ENCODE results near the gene NRP2.

Gene NRP2

DNA sequence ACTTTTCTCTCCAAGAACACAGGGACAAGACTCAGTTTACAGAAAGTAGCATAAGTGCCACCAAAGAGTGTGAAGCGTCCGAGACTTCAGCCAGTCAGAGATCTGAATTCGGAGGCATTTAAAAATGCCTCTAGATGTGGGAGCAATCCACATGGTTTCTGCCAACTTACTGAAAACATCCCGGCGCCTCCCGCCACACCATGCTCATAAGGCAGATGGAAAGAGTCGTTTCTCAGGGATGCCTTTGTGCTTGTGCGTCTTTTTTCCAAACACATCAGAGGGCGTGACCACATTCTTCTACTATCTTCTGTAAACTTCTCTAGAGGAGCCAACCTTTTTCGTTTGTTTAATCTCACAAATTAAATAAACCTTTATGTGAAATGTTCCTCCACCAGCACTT lies 88.7 kb downstream of the NRP2 start:
- in situ Hi-C loops (cut with MboI; ENCODE audit: low sequenced_read_pairs): no loop called here

DNA sequence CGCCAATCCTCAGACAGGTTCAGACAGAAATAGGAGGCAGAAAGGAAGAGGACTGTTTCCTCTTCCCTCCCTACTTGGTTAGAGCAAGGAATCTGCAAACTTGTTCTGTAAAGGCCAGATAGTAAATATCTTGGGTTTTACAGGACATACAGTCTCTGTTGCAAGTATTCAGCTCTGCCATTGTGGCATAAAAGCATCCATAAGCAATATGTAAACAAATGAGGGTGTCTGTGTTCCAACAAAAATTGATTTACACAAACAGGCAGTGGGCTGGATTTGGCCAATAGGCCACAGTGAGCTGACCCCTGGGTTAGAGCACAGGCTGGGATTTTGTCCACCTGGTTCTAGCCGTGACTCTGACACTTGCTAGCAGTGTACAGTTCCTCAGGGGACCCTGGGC lies 89.4 kb downstream of the NRP2 start:
- in situ Hi-C loops (cut with MboI; ENCODE audit: low sequenced_read_pairs): no loop called here

DNA sequence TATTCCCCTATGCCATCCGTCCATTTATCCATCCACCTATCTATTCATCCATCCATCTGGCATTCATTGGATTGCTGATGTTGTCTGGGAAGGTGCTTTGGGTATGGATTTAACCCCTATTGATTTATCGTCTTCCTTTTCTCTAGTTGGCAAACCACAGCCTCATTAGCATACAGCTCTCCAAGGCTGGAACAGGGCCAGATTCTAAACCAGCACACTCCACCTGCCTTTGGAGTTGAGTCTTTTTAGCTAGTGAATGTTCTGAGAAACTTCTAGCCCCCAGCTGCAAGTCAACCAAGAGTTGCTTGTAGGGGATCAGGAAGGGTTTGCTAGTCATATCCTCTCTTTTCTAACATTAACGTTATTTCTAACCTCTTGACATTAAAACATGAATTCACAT lies 90.7 kb downstream of the NRP2 start:
- in situ Hi-C loops (cut with MboI; ENCODE audit: low sequenced_read_pairs): no loop called here

- in situ Hi-C loops (cut with MboI; ENCODE audit: low sequenced_read_pairs): no loop called here
These were observed 91.7 kb downstream of the NRP2 start for GRCh38 chr2:205773989-205774388.

- in situ Hi-C loops (cut with MboI; ENCODE audit: low sequenced_read_pairs): no loop called here
These were observed 93.0 kb downstream of the NRP2 start for GRCh38 chr2:205775097-205775877.

- in situ Hi-C loops (cut with MboI; ENCODE audit: low sequenced_read_pairs): no loop called here
These were observed 93.8 kb downstream of the NRP2 start for GRCh38 chr2:205776139-205776538.

DNA sequence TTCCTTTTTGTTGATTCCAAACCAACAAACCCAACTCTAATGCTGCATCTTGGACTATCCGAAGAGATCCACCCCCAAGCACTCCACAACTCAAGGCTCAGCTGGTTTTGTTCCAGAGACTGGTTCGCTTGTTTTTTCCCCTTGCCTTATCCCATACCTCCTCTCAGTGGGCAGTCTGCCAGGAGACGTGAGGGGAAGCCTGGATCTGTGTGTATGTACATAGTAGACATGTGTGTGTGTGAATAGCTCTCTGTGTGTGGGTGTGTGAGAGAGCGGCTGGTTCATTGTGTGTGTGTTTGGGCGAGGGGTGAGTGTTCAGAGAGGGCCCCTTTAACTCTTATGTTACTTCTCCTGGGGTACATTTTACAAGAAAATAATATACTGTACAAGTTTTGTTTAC lies 94.4 kb downstream of the NRP2 start:
- in situ Hi-C loops (cut with MboI; ENCODE audit: low sequenced_read_pairs): no loop called here

DNA sequence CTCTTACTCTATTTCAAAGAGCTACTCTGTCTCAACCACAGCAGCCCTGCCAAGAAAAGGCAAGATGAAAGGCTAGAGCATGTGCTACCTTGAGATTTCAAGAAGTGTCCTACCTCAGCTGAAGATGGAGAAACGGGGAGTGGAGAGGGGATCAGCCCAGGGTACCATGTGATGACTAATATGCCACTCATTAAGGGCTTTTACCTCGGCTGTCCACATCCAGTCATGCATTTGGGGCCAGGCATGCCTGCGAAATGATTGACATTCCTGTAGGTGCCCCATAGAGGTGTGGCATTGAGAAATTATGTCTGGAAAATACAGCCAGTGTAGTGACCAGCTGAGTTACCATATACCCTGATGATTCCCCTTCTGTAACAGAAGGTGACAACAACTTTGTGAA lies 96.1 kb downstream of the NRP2 start:
- in situ Hi-C loops (cut with MboI; ENCODE audit: low sequenced_read_pairs): no loop called here

DNA sequence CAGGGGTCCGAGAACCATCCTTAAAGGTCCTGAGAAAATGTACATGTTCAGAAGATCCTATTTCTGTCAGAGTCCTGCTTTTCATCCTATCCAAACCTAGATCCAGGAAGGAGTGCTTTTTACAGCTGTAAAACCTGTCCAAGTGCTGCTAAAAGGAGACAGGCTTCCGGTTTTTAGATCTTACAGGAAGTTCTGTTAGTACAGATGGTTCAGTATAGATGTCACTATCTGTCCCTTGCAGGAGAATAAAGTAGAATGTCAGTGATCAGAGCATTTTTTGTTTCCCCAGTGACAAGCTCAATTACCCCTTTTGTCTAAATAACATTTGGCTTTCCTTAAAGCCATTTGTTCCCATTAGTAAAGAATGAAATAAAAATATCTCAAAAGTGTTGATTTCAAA lies 98.3 kb downstream of the NRP2 start:
- in situ Hi-C loops (cut with MboI; ENCODE audit: low sequenced_read_pairs): no loop called here

GRCh38 chr2:205781244-205781931 lies 99.1 kb downstream of the NRP2 start:
- in situ Hi-C loops (cut with MboI; ENCODE audit: low sequenced_read_pairs): no loop called here

- in situ Hi-C loops (cut with MboI; ENCODE audit: low sequenced_read_pairs): no loop called here
These were observed 100.6 kb downstream of the NRP2 start for GRCh38 chr2:205782941-205783340.

GRCh38 chr2:205783872-205784499 lies 101.7 kb downstream of the NRP2 start:
- in situ Hi-C loops (cut with MboI; ENCODE audit: low sequenced_read_pairs): no loop called here

GRCh38 chr2:205785507-205786260 lies 103.4 kb downstream of the NRP2 start:
- in situ Hi-C loops (cut with MboI; ENCODE audit: low sequenced_read_pairs): no loop called here

DNA sequence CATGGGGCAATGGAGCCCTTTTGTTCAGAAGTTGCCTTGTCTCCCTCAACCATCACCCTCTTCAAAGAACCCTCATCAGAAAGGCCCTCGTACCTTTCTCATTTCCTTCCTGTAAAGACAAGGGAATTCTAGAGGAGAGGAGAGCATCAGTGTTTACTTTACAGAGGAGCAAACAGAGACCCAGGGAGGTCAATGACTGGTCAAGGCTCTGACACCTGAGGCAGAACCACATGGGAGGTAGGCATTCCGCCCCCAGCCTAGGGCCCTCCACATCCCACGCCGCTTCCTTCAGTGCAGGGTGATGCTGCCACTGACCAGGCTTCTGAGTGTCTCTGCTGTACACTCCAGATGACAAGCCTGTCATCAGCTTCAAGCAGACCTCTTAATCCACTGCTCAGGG lies 104.7 kb downstream of the NRP2 start:
- in situ Hi-C loops (cut with MboI; ENCODE audit: low sequenced_read_pairs): no loop called here

- in situ Hi-C loops (cut with MboI; ENCODE audit: low sequenced_read_pairs): no loop called here
These were observed 105.5 kb downstream of the NRP2 start for GRCh38 chr2:205787761-205788160.

DNA sequence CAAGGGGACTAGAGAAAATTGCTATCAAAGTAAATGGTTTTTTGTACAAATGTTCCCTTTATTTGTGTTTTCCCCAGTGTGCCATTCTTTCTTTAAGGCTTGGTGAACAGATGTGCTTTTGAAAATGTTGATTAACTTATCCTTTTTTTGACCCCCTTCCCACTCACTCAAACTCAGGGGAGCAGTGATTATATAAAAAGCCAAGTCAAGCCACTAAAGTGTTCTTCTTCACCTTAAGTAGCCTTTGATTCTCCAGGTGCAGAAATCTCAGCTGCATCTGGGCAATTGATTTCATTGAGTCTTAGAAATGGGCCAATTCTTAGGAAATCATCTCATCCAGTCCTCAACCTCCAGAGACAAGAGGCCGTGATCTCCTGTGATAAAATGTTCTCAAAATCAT lies 107.6 kb downstream of the NRP2 start:
- in situ Hi-C loops (cut with MboI; ENCODE audit: low sequenced_read_pairs): no loop called here

- in situ Hi-C loops (cut with MboI; ENCODE audit: low sequenced_read_pairs): no loop called here
These were observed 110.6 kb downstream of the NRP2 start for GRCh38 chr2:205792908-205793307.

DNA sequence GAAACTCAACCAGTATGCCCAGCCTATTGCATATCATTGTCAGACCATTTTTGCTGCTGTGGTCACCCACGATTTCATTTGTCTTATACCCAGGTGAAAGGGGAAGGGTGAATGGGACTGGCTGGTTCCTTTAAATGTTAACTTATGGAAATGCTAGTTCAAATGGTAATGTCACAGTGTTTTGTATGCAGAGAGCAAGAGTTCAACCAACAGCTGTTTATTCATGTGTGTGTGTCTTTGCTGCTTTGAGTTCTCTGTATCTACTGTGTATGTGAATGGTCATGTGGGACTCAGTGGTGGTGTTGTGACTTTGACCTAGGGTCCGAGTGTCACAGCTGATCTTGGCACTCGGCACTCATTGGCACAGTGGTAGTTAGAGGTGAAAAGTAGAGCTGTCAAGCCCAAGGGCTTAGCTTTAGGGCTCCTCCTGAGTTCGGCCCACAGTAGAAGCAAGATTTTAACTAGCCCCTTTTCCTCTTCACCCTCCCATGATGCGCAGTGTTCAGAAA lies 114.6 kb downstream of the NRP2 start:
- in situ Hi-C loops (cut with MboI; ENCODE audit: low sequenced_read_pairs): no loop called here

DNA sequence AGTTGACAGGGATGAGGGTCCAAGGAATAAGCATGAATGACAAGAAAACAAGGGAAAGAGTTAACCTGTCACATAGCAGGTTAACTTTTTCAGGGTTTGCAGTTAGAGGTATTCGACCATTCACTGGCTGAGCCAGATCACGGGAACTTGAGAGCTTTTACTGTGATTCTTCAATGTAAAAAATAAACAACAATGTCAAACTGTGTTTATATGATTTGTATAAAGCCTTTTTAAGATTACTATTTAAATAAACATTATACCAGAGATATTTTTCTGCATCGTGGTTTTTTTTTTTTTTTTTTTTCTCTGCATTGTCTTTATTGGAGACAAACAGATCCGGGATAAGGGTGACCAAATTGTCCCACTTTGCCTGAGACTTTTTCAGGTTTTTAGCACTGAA lies 115.6 kb downstream of the NRP2 start:
- in situ Hi-C loops (cut with MboI; ENCODE audit: low sequenced_read_pairs): no loop called here

GRCh38 chr2:205800224-205800623 lies 117.9 kb downstream of the NRP2 start:
- in situ Hi-C loops (cut with MboI; ENCODE audit: low sequenced_read_pairs): no loop called here

- in situ Hi-C loops (cut with MboI; ENCODE audit: low sequenced_read_pairs): no loop called here
These were observed 118.5 kb downstream of the NRP2 start for GRCh38 chr2:205800773-205801172.

Data from hTERT RPE-1 (cell line).